SK-N-SH treated with all-trans-retinoic acid at 6 μM for 48 hours (cell line): ENCODE results near the gene TAS2R60.

Experiments used
- ATAC-seq: fragments of 200-7000 bp; cut with Tn5 transposase; 3 replicates; pipeline ENCODE4 v1.9.1; 2020; ENCODE audit warnings: mild to moderate bottlenecking, moderate library complexity
- ARNTL ChIP-seq: fragments of 450-650 bp; formaldehyde crosslinking; IDR thresholded peaks from 2 replicates; pipeline ENCODE4 v1.5.0; 2020; ENCODE audit warnings: low read depth, mild to moderate bottlenecking, moderate library complexity, borderline replicate concordance
- CREB5 ChIP-seq: fragments of 250-450 bp; sonication (Bioruptor Pico); IDR thresholded peaks from 2 replicates; pipeline ENCODE4 v1.5.1; 2020; ENCODE audit warnings: low read depth, mild to moderate bottlenecking, moderate library complexity
- CSDC2 ChIP-seq: fragments of 250-450 bp; sonication (Bioruptor Pico); IDR thresholded peaks from 2 replicates; pipeline ENCODE4 v1.5.0; 2020; ENCODE audit warnings: mild to moderate bottlenecking, moderate library complexity
- CSRNP3 ChIP-seq: fragments of 250-450 bp; sonication (Bioruptor Pico); IDR thresholded peaks from 2 replicates; pipeline ENCODE4 v1.5.1; 2021; ENCODE audit warnings: mild to moderate bottlenecking, moderate library complexity
- GLIS3 ChIP-seq: fragments of 250-450 bp; sonication (Bioruptor Pico); IDR thresholded peaks from 2 replicates; pipeline ENCODE4 v1.5.0; 2020; ENCODE audit warnings: mild to moderate bottlenecking, moderate library complexity
- OSR1 ChIP-seq: fragments of 250-450 bp; sonication (Bioruptor Pico); IDR thresholded peaks from 2 replicates; pipeline ENCODE4 v1.8.0; 2022; ENCODE audit warnings: moderate library complexity, mild to moderate bottlenecking, inconsistent platforms
- PATZ1 ChIP-seq: fragments of 250-450 bp; sonication (Bioruptor Pico); IDR thresholded peaks from 2 replicates; pipeline ENCODE4 v1.8.0; 2020; ENCODE audit warnings: mild to moderate bottlenecking, moderate library complexity, borderline replicate concordance
- POU6F1 ChIP-seq: fragments of 250-450 bp; sonication (Bioruptor Pico); IDR thresholded peaks from 2 replicates; pipeline ENCODE4 v1.8.0; 2021; ENCODE audit warnings: low read depth, mild to moderate bottlenecking, moderate library complexity, borderline replicate concordance
- PPARA ChIP-seq: fragments of 250-450 bp; sonication (Bioruptor Pico); IDR thresholded peaks from 2 replicates; pipeline ENCODE4 v1.5.0; 2020; ENCODE audit warnings: mild to moderate bottlenecking, borderline replicate concordance
- SNAI2 ChIP-seq: fragments of 250-450 bp; sonication (Bioruptor Pico); IDR thresholded peaks from 2 replicates; pipeline ENCODE4 v1.5.0; 2020; ENCODE audit warnings: mild to moderate bottlenecking, moderate library complexity
- TCF4 ChIP-seq: fragments of 250-450 bp; sonication (Bioruptor Pico); IDR thresholded peaks from 2 replicates; pipeline ENCODE4 v1.8.0; 2021; ENCODE audit warnings: mild to moderate bottlenecking, moderate library complexity, borderline replicate concordance
- TOX ChIP-seq: fragments of 250-450 bp; sonication (Bioruptor Pico); IDR thresholded peaks from 2 replicates; pipeline ENCODE4 v1.8.0; 2021; ENCODE audit warnings: mild to moderate bottlenecking, moderate library complexity, borderline replicate concordance
- TSHZ2 ChIP-seq: fragments of 250-450 bp; sonication (Bioruptor Pico); IDR thresholded peaks from 2 replicates; pipeline ENCODE4 v1.5.0; 2020; ENCODE audit warnings: mild to moderate bottlenecking, moderate library complexity
- ZFP3 ChIP-seq: fragments of 250-450 bp; sonication (Bioruptor Pico); IDR thresholded peaks from 2 replicates; pipeline ENCODE4 v1.5.0; 2020; ENCODE audit warnings: mild to moderate bottlenecking, moderate library complexity
- ZFP30 ChIP-seq: fragments of 450-650 bp; formaldehyde crosslinking; IDR thresholded peaks from 2 replicates; pipeline ENCODE4 v1.5.0; 2022; ENCODE audit warnings: mild to moderate bottlenecking, moderate library complexity
- ZNF70 ChIP-seq: fragments of 450-650 bp; formaldehyde crosslinking; IDR thresholded peaks from 2 replicates; pipeline ENCODE4 v1.5.0; 2020; ENCODE audit warnings: mild to moderate bottlenecking, moderate library complexity

Gene TAS2R60

GRCh38 chr7:143397710-143398530 lies 45.3 kb upstream of the TAS2R60 start (continued):
- TF ChIP-seq POU6F1 (CRISPR knock-in tag) (no peak), GLIS3 (CRISPR knock-in tag) (no peak), OSR1 (CRISPR knock-in tag) (no peak), ARNTL (CRISPR knock-in tag) (no peak), PATZ1 (CRISPR knock-in tag) (no peak), CSRNP3 (CRISPR knock-in tag) (no peak), TOX (CRISPR knock-in tag) (no peak), TCF4 (CRISPR knock-in tag) (no peak)

- TF ChIP-seq ARNTL (CRISPR knock-in tag), result no peak
- TF ChIP-seq ZFP30 (CRISPR knock-in tag), result no peak
- TF ChIP-seq ZFP3 (CRISPR knock-in tag), result no peak
- no peak for TF ChIP-seq OSR1 (CRISPR knock-in tag)
- no peak for TF ChIP-seq SNAI2 (CRISPR knock-in tag)
- TF ChIP-seq POU6F1 (CRISPR knock-in tag), result no peak
- ATAC-seq, result no peak
Measured at GRCh38 chr7:143398616-143399015, 44.6 kb upstream of the TAS2R60 start.

GRCh38 chr7:143399151-143399550 lies 44.1 kb upstream of the TAS2R60 start:
- ATAC-seq, result no peak
- TF ChIP-seq ARNTL (CRISPR knock-in tag) (no peak), CSRNP3 (CRISPR knock-in tag) (no peak), ZNF70 (CRISPR knock-in tag) (no peak), OSR1 (CRISPR knock-in tag) (no peak), TSHZ2 (CRISPR knock-in tag) (no peak)

GRCh38 chr7:143399642-143400041 lies 43.6 kb upstream of the TAS2R60 start:
- no peak for ATAC-seq
- no peak for TF ChIP-seq SNAI2 (CRISPR knock-in tag)
- no peak for TF ChIP-seq CSDC2 (CRISPR knock-in tag)
- TF ChIP-seq ARNTL (CRISPR knock-in tag), result no peak
- no peak for TF ChIP-seq CREB5 (CRISPR knock-in tag)
- TF ChIP-seq PATZ1 (CRISPR knock-in tag), result no peak
- TF ChIP-seq TOX (CRISPR knock-in tag), result no peak
- TF ChIP-seq PPARA (CRISPR knock-in tag), result no peak
- TF ChIP-seq POU6F1 (CRISPR knock-in tag), result no peak
- TF ChIP-seq ZFP30 (CRISPR knock-in tag), result no peak
